Mesothelial cell of epicardium (in vitro differentiated cells): ENCODE measurements around the gene MIOX. TPM values are rescaled to one million over a fixed set of nuclear protein-coding genes. Genes with fewer than 3 reads are reported as not detected.

Experiments used
- DNase-seq, 2 experiments: peaks; one replicate each; pipeline ENCODE4 v3.0.0; 2021; ENCODE audit warnings: low spot score in 2 of 2; ENCODE audit not compliant: unreplicated experiment in 2 of 2
- H3K27ac Mint-ChIP-seq: 2 replicates; pipeline ENCODE4 v1.8.0; 2021; ENCODE audit warnings: mixed read lengths
- H3K27me3 Mint-ChIP-seq: 2 replicates; pipeline ENCODE4 v1.8.0; 2021; ENCODE audit warnings: low read depth, mixed read lengths
- H3K36me3 Mint-ChIP-seq: 2 replicates; pipeline ENCODE4 v1.8.0; 2021; ENCODE audit warnings: mixed read lengths
- H3K4me1 Mint-ChIP-seq: 2 replicates; pipeline ENCODE4 v1.8.0; 2021; ENCODE audit warnings: mixed read lengths
- H3K4me3 Mint-ChIP-seq: 2 replicates; pipeline ENCODE4 v1.8.0; 2021; ENCODE audit warnings: mild to moderate bottlenecking, moderate library complexity, mixed read lengths
- H3K9me3 Mint-ChIP-seq: 2 replicates; pipeline ENCODE4 v1.8.0; 2021; ENCODE audit warnings: mixed read lengths
- CTCF ChIP-seq: fragments of 200-600 bp; sonication (generic); IDR thresholded peaks from one replicate; pipeline ENCODE4 v1.5.0; 2021; ENCODE audit warnings: antibody characterized with exemption; ENCODE audit not compliant: unreplicated experiment
- total RNA-seq: library from RNA; stranded (reverse); gene quantifications from 3 replicates; pipeline ENCODE4 v1.2.1, GENCODE V29; 2021

MIOX gene
- total RNA-seq, 1 donor from 2014 or later, result 0.34 TPM

- H3K4me1 Mint-ChIP-seq, result peaks cover 37% of the 10 kb centered on the region
- TF ChIP-seq CTCF, result no peak
- peaks cover 3% of the 10 kb centered on the region for H3K27me3 Mint-ChIP-seq
- H3K27ac Mint-ChIP-seq, result peak overlapping the region; percentile 95
- H3K9me3 Mint-ChIP-seq, result no peaks in the 10 kb centered on the region
- peak overlapping the region; percentile 95 for H3K4me3 Mint-ChIP-seq
- no peaks in the 10 kb centered on the region for H3K36me3 Mint-ChIP-seq
- DNase-seq, result no peak
Measured at GRCh38 chr22:50473088-50473487, 13.6 kb upstream of the MIOX start.

- Mint-ChIP-seq H3K4me1 (peaks cover 37% of the 10 kb centered on the region), H3K27ac (peak overlapping the region; percentile 95), H3K27me3 (peaks cover 11% of the 10 kb centered on the region), H3K4me3 (peak overlapping the region; percentile 95), H3K9me3 (no peaks in the 10 kb centered on the region), H3K36me3 (no peaks in the 10 kb centered on the region)
- no peak for TF ChIP-seq CTCF
- peak in 1 of 2 experiments; percentile 58 for DNase-seq
Measured at GRCh38 chr22:50473855-50474671, 12.6 kb upstream of the MIOX start.

- peak within 1 kb of the TSS; percentile 95 for H3K27ac Mint-ChIP-seq
- DNase-seq, result peak; percentile 91 to 94
- H3K9me3 Mint-ChIP-seq, result no peaks in the 10 kb centered on the region
- H3K27me3 Mint-ChIP-seq, result peaks cover 21% of the 10 kb centered on the region
- peaks cover 37% of the 10 kb centered on the region for H3K4me1 Mint-ChIP-seq
- H3K36me3 Mint-ChIP-seq, result no peaks in the 10 kb centered on the region
- no peak for TF ChIP-seq CTCF
- peak within 1 kb of the TSS; percentile 95 for H3K4me3 Mint-ChIP-seq
Measured at GRCh38 chr22:50474710-50475651, 11.7 kb upstream of the MIOX start, which contains the start of gene SBF1. TSS of gene SBF1 (minus strand) at chr22:50475035. CDS start at chr22:50474840, 195 bp downstream.

GRCh38 chr22:50475652-50476002 lies 11.0 kb upstream of the MIOX start:
- H3K4me3 Mint-ChIP-seq, result peak overlapping the region; percentile 66
- peaks cover 27% of the 10 kb centered on the region for H3K27me3 Mint-ChIP-seq
- no peaks in the 10 kb centered on the region for H3K36me3 Mint-ChIP-seq
- no peak overlapping the region for H3K27ac Mint-ChIP-seq
- no peaks in the 10 kb centered on the region for H3K9me3 Mint-ChIP-seq
- H3K4me1 Mint-ChIP-seq, result peaks cover 32% of the 10 kb centered on the region
- TF ChIP-seq CTCF, result no peak
- no peak for DNase-seq

- Mint-ChIP-seq H3K4me1 (peaks cover 28% of the 10 kb centered on the region), H3K9me3 (no peaks in the 10 kb centered on the region), H3K27ac (peak overlapping the region; percentile 50), H3K27me3 (peaks cover 31% of the 10 kb centered on the region), H3K4me3 (peak overlapping the region; percentile 66), H3K36me3 (no peaks in the 10 kb centered on the region)
- no peak for TF ChIP-seq CTCF
- DNase-seq, result no peak
Measured at GRCh38 chr22:50476868-50477267, 9.8 kb upstream of the MIOX start.
